K562 (cell line): ENCODE data around the gene TEX14. TPM values are rescaled to one million over a fixed set of nuclear protein-coding genes. Genes with fewer than 3 reads are reported as not detected.

ENCODE experiments used
- ATAC-seq: fragments of 200-7000 bp; cut with Tn5 transposase; 3 replicates; pipeline ENCODE4 v1.9.1; 2020; ENCODE audit warnings: moderate library complexity
- BruUV-seq: library from RNA; stranded (reverse); fragments of 400-500 nt; replicated peaks from 2 replicates; lab custom pipeline; 2021; lab: Mats Ljungman, UMichigan
- CTCF ChIA-PET: fragments of 300-600 bp; formaldehyde crosslinking; extraction: SDS; loops from one replicate; lab custom pipeline; 2021; ENCODE audit warnings: low intra/inter-chr PET ratio; lab: Yijun Ruan, JAX
- POLR2A ChIA-PET: fragments of 300-600, 350-650 bp; sonication (Branson Sonifier 250); formaldehyde crosslinking; extraction: SDS; loops from one replicate; lab custom pipeline; 2021; ENCODE audit warnings: antibody characterized with exemption, inconsistent platforms; lab: Yijun Ruan, JAX
- DNase-seq, 4 experiments: peaks; one replicate each; pipeline versions ENCODE4 v3.0.0 to v3.0.0-alpha.2; 2011 to 2018; ENCODE audit warnings: low spot score in 3 of 4, mixed read lengths in 3 of 4; ENCODE audit errors: extremely low read depth in 1 of 4
- FAIRE-seq: peaks from 2 replicates; lab custom pipeline; 2011; peaks lifted over from hg19 to GRCh38; lab: Jason Lieb, UNC
- H2AFZ ChIP-seq: 2 replicates; pipeline ENCODE4 v1.6.0; 2011; ENCODE audit warnings: low read depth, low read length, control low read depth, inconsistent platforms
- H3K27ac ChIP-seq: fragments of 200-600 bp; 3 replicates; pipeline ENCODE4 v1.8.0; 2011; ENCODE audit warnings: low read depth, mild to moderate bottlenecking, control low read depth, inconsistent platforms, low read length, moderate library complexity, mixed read lengths; ENCODE audit errors: extremely low read depth
- H3K27me3 ChIP-seq, 2 experiments: fragments of 300-600 bp in 1 of 2; 2 replicates in 1 of 2; 3 replicates in 1 of 2; pipeline versions ENCODE4 v1.6.0 to v1.8.0; 2011; ENCODE audit warnings: inconsistent platforms in 2 of 2, low read length in 2 of 2, mild to moderate bottlenecking in 1 of 2, mixed read lengths in 1 of 2, moderate library complexity in 1 of 2; ENCODE audit not compliant: control insufficient read depth in 2 of 2, insufficient read depth in 2 of 2
- H3K36me3 ChIP-seq: fragments of 300-600 bp; 3 replicates; pipeline ENCODE4 v1.8.0; 2011; ENCODE audit warnings: mild to moderate bottlenecking, low read length, inconsistent platforms; ENCODE audit not compliant: control insufficient read depth, insufficient read depth
- H3K4me1 ChIP-seq, 2 experiments: fragments of 200-600 bp in 1 of 2; replicated peaks in 1 of 2; 2 replicates in 1 of 2; 3 replicates in 1 of 2; pipeline versions ENCODE4 v1.5.1 to v1.8.0; 2011; ENCODE audit warnings: inconsistent platforms in 2 of 2, low read length in 2 of 2, mild to moderate bottlenecking in 1 of 2, mixed read lengths in 1 of 2, moderate library complexity in 1 of 2; ENCODE audit not compliant: control insufficient read depth in 2 of 2, insufficient read depth in 2 of 2
- H3K4me2 ChIP-seq: 2 replicates; pipeline ENCODE4 v1.6.1; 2011; ENCODE audit warnings: low read length, control low read depth, inconsistent platforms, mixed read lengths; ENCODE audit not compliant: insufficient read depth
- H3K4me3 ChIP-seq: fragments of 200-600 bp; sonication (generic), shearing (Covaris generic); 2 replicates; pipeline ENCODE4 v1.5.1; 2016; ENCODE audit warnings: control low read depth, inconsistent platforms
- H3K79me2 ChIP-seq: fragments of 200-600 bp; 3 replicates; pipeline ENCODE4 v1.8.0; 2011; ENCODE audit warnings: low read length, inconsistent platforms; ENCODE audit not compliant: control insufficient read depth, insufficient read depth
- H3K9ac ChIP-seq, 2 experiments: 2 replicates each; pipeline versions ENCODE4 v1.6.0 to v1.6.1; 2011; ENCODE audit warnings: low read depth in 2 of 2, low read length in 2 of 2, control low read depth in 1 of 2, inconsistent platforms in 1 of 2, mild to moderate bottlenecking in 1 of 2, mixed read lengths in 1 of 2; ENCODE audit not compliant: insufficient read depth in 1 of 2
- H3K9me1 ChIP-seq: one replicate; pipeline ENCODE4 v1.6.0; 2011; ENCODE audit warnings: inconsistent platforms, mild to moderate bottlenecking, low read length, moderate library complexity; ENCODE audit not compliant: control insufficient read depth, insufficient read depth
- H3K9me3 ChIP-seq: replicated peaks from 2 replicates; pipeline ENCODE4 v1.5.1; 2011; ENCODE audit warnings: low read depth, low read length, inconsistent platforms; ENCODE audit not compliant: control insufficient read depth, insufficient read depth
- H4K20me1 ChIP-seq: replicated peaks from 2 replicates; pipeline ENCODE4 v1.6.1; 2011; ENCODE audit warnings: low read length, inconsistent platforms, mixed read lengths; ENCODE audit not compliant: control insufficient read depth, insufficient read depth
- BRD4 ChIP-seq: fragments of 200-600 bp; sonication (generic); IDR thresholded peaks from 2 replicates; pipeline ENCODE4 v1.6.1; 2017; ENCODE audit warnings: inconsistent platforms
- C11orf30 ChIP-seq: fragments of 450-650 bp; IDR thresholded peaks from 2 replicates; pipeline ENCODE4 v1.6.1; 2016; ENCODE audit warnings: low read depth, mild to moderate bottlenecking
- CBX5 ChIP-seq: IDR thresholded peaks from 2 replicates; pipeline ENCODE4 v1.6.1; 2014; ENCODE audit warnings: low read depth, borderline replicate concordance
- ELF4 ChIP-seq: fragments of 450-650 bp; formaldehyde crosslinking; IDR thresholded peaks from 2 replicates; pipeline ENCODE4 v1.4.0; 2022; ENCODE audit warnings: missing genetic modification characterization
- ESRRB ChIP-seq: fragments of 250-450 bp; sonication (Bioruptor Pico); IDR thresholded peaks from 2 replicates; pipeline ENCODE4 v1.5.0; 2020; ENCODE audit warnings: mild to moderate bottlenecking, moderate library complexity, borderline replicate concordance
- NFATC3 ChIP-seq: fragments of 450-650 bp; IDR thresholded peaks from 2 replicates; pipeline ENCODE4 v1.6.1; 2017; ENCODE audit warnings: mild to moderate bottlenecking
- NR2F6 ChIP-seq: fragments of 450-650 bp; formaldehyde crosslinking; IDR thresholded peaks from 2 replicates; pipeline ENCODE4 v1.4.0; 2020; ENCODE audit warnings: mild to moderate bottlenecking
- PHF8 ChIP-seq: fragments of 200-600 bp; sonication (generic); IDR thresholded peaks from 2 replicates; pipeline ENCODE4 v1.6.1; 2012; ENCODE audit warnings: mixed run types, mild to moderate bottlenecking, inconsistent platforms, low read length, moderate library complexity, borderline replicate concordance
- TFAM ChIP-seq: fragments of 250-450 bp; sonication (Bioruptor Pico); conservative IDR thresholded peaks from 2 replicates; pipeline ENCODE4 v1.5.0; 2021; ENCODE audit warnings: mild to moderate bottlenecking, moderate library complexity
- ZNF212 ChIP-seq: fragments of 450-650 bp; formaldehyde crosslinking; IDR thresholded peaks from 2 replicates; pipeline ENCODE4 v1.4.0; 2020; ENCODE audit warnings: mild to moderate bottlenecking
- ZNF3 ChIP-seq: fragments of 250-450 bp; sonication (Bioruptor Pico); IDR thresholded peaks from 2 replicates; pipeline ENCODE4 v1.5.0; 2021; ENCODE audit warnings: mild to moderate bottlenecking, moderate library complexity
- ZNF764 ChIP-seq: fragments of 250-450 bp; sonication (Bioruptor Pico); IDR thresholded peaks from 2 replicates; pipeline ENCODE4 v1.4.0; 2020; ENCODE audit warnings: low read depth, mild to moderate bottlenecking, moderate library complexity
- ZNF778 ChIP-seq: fragments of 450-650 bp; formaldehyde crosslinking; IDR thresholded peaks from 2 replicates; pipeline ENCODE4 v1.4.0; 2020; ENCODE audit warnings: mild to moderate bottlenecking, moderate library complexity
- WGBS: fragments of 100-300 bp; shearing (Covaris generic); methylation state at CpG from one replicate; pipeline ENCODE4 v1.1.6; 2016; ENCODE audit warnings: low coverage, mixed read lengths; ENCODE audit not compliant: insufficient coverage; ENCODE audit errors: missing lambda C conversion rate; 5-methylcytosine and 5-hydroxymethylcytosine counted together
- in situ Hi-C: fragments of 300-500 bp; cut with MboI; formaldehyde crosslinking; loops from 4 replicates; pipeline ENCODE4 v1.15.0; 2018; ENCODE audit warnings: inconsistent platforms, mixed read lengths
- intact Hi-C: fragments of 100-400 bp; cut with micrococcal nuclease; formaldehyde crosslinking; loops from 2 replicates; pipeline ENCODE4 v1.14.2; 2022
- polyA plus RNA-seq, 8 experiments: library from polyadenylated mRNA; depleted of rRNA in 4 of 8; stranded (reverse) in 5 of 8; unstranded in 3 of 8; fragments of >200 nt; fragmentation: Nextera tagmentation in 2 of 8; fragmentation: Illumina TruSeq in 1 of 8; extraction: Ambion mirVana in 2 of 8; extraction: Trizol in 1 of 8; gene quantifications; 2 replicates each; pipeline versions ENCODE4 v1.2.1 to v1.2.3, GENCODE V29; 2011 to 2014; ENCODE audit warnings: inconsistent platforms in 1 of 8, missing spikeins in 1 of 8
- total RNA-seq, 7 experiments: library from RNA; depleted of rRNA in 6 of 7; stranded (reverse); fragments of >200 nt in 6 of 7; fragmentation: Illumina TruSeq in 2 of 7; extraction: Trizol in 2 of 7; gene quantifications; 2 replicates each; pipeline versions ENCODE4 v1.2.1 to v1.2.3, GENCODE V29; 2011 to 2021; ENCODE audit warnings: low replicate concordance in 1 of 7
- TF ChIP-seq, protein P1 (sequence below): fragments of 200-800 bp; sonication (Bioruptor generic); IDR thresholded peaks from 2 replicates; pipeline ENCODE4 v1.6.1; 2016; ENCODE audit warnings: missing genetic modification characterization, missing compliant biosample characterization
- TF ChIP-seq, protein P2 (sequence below): fragments of 450-650 bp; formaldehyde crosslinking; IDR thresholded peaks from 2 replicates; pipeline ENCODE4 v1.4.0; 2020; ENCODE audit warnings: mild to moderate bottlenecking, mixed read lengths

Gene TEX14
- total and polyA plus RNA-seq, 9 of the 15 experiments (the other 6 are each of a cell fraction or from before 2014, with no cell fraction given) = 0.05 to 0.12 (median 0.09) TPM; not detected in 1

DNA sequence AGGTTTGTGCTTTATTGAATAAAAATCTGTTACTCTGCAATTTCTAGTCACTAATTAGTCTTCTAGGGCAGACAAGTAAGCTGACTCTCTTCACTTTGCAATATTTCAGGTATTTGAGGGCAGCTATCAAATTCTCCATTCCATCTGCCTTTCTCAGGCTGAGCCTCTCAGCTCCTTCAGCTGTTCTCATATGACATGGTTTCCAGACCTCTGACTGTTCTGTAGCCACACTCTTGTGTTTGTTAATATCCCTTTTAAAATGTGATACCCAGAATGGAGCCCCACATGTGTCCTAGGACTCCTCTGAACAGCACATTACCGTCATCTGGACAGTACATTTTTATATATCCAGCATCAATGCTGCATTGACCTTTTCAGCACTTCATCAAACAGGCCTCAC lies 131.3 kb downstream of the TEX14 start (continued):
- TF ChIP-seq, protein P1, sequence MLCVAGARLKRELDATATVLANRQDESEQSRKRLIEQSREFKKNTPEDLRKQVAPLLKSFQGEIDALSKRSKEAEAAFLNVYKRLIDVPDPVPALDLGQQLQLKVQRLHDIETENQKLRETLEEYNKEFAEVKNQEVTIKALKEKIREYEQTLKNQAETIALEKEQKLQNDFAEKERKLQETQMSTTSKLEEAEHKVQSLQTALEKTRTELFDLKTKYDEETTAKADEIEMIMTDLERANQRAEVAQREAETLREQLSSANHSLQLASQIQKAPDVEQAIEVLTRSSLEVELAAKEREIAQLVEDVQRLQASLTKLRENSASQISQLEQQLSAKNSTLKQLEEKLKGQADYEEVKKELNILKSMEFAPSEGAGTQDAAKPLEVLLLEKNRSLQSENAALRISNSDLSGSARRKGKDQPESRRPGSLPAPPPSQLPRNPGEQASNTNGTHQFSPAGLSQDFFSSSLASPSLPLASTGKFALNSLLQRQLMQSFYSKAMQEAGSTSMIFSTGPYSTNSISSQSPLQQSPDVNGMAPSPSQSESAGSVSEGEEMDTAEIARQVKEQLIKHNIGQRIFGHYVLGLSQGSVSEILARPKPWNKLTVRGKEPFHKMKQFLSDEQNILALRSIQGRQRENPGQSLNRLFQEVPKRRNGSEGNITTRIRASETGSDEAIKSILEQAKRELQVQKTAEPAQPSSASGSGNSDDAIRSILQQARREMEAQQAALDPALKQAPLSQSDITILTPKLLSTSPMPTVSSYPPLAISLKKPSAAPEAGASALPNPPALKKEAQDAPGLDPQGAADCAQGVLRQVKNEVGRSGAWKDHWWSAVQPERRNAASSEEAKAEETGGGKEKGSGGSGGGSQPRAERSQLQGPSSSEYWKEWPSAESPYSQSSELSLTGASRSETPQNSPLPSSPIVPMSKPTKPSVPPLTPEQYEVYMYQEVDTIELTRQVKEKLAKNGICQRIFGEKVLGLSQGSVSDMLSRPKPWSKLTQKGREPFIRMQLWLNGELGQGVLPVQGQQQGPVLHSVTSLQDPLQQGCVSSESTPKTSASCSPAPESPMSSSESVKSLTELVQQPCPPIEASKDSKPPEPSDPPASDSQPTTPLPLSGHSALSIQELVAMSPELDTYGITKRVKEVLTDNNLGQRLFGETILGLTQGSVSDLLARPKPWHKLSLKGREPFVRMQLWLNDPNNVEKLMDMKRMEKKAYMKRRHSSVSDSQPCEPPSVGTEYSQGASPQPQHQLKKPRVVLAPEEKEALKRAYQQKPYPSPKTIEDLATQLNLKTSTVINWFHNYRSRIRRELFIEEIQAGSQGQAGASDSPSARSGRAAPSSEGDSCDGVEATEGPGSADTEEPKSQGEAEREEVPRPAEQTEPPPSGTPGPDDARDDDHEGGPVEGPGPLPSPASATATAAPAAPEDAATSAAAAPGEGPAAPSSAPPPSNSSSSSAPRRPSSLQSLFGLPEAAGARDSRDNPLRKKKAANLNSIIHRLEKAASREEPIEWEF (CRISPR knock-in tag) = no peak

DNA sequence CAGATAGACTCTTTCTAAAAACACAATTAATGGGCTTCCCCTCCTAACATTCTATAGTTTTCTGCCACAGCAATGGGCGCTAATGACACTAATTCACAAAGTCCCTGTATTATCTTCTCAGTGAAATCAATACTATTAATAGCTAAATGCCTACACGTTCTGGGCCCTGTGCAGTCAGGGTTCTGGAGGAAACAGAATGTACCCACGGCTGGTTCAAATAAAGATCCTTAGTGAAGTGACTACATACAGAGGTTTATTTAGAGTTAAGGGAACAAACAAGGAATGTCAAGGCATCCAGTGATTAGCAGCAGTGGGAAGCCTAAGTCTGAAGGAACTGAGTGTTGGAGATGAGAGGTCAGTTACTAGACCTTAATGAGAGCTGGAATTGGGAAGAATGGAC lies 133.9 kb downstream of the TEX14 start:
- TF ChIP-seq ESRRB (CRISPR knock-in tag) = no peak
- TF ChIP-seq ZNF3 (CRISPR knock-in tag) = no peak
- TF ChIP-seq, protein P2, sequence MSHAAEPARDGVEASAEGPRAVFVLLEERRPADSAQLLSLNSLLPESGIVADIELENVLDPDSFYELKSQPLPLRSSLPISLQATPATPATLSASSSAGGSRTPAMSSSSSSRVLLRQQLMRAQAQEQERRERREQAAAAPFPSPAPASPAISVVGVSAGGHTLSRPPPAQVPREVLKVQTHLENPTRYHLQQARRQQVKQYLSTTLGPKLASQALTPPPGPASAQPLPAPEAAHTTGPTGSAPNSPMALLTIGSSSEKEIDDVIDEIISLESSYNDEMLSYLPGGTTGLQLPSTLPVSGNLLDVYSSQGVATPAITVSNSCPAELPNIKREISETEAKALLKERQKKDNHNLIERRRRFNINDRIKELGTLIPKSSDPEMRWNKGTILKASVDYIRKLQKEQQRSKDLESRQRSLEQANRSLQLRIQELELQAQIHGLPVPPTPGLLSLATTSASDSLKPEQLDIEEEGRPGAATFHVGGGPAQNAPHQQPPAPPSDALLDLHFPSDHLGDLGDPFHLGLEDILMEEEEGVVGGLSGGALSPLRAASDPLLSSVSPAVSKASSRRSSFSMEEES (CRISPR knock-in tag) = no peak
- no peak for TF ChIP-seq ELF4
- TF ChIP-seq ZNF778 (CRISPR knock-in tag) = no peak
- TF ChIP-seq PHF8 = no peak
- no peak for TF ChIP-seq BRD4
- no peak for TF ChIP-seq NR2F6 (CRISPR knock-in tag)
- no peak for TF ChIP-seq TFAM (CRISPR knock-in tag)
- TF ChIP-seq ZNF212 (CRISPR knock-in tag) = no peak
- TF ChIP-seq ZNF764 (CRISPR knock-in tag) = no peak
- no peak for TF ChIP-seq CBX5
- TF ChIP-seq C11orf30 = no peak
- TF ChIP-seq NFATC3 = no peak

More for the DNA sequence above, 133.9 kb downstream of the TEX14 start:
- FAIRE-seq (no peak), DNase-seq (no peak), ATAC-seq (no peak)
- ChIA-PET CTCF (no interaction called here), POLR2A (interaction anchor here (0.6 kb wide), 1 partner anchor 411 kb away, joined by 3 read pairs; no protein-coding TSS in a partner anchor)
- WGBS = 12% methylated on average over 3 of the region's 3 CpGs
- H3K36me3 ChIP-seq = no peaks in the 10 kb centered on the region
- no peak overlapping the region for H3K4me3 ChIP-seq
- no peaks in the 10 kb centered on the region for H3K9me3 ChIP-seq
- H3K27ac ChIP-seq = no peak overlapping the region
- no peaks in the 10 kb centered on the region for H4K20me1 ChIP-seq
- intact Hi-C loops = no loop called here
- no peaks in the 10 kb centered on the region for H3K4me1 ChIP-seq
- no peaks in the 10 kb centered on the region for H3K9me1 ChIP-seq
- no peaks in the 10 kb centered on the region for H3K79me2 ChIP-seq
- no peak overlapping the region for H3K4me2 ChIP-seq
- H3K9ac ChIP-seq = no peak overlapping the region
- in situ Hi-C loops = no loop called here
- H3K27me3 ChIP-seq = peaks cover 5 to 10% of the 10 kb centered on the region in 2 experiments
- H2AFZ ChIP-seq = no peak overlapping the region
- no TSS peak for BruUV-seq
